ENCODE measurements around the gene EFS.

- TF ChIP-seq POLR2A (IDR thresholded peaks at IDR 0.05) (no peak), POLR2AphosphoS5 (IDR thresholded peaks at IDR 0.05) (no peak)
- TF ChIP-seq, protein P1, sequence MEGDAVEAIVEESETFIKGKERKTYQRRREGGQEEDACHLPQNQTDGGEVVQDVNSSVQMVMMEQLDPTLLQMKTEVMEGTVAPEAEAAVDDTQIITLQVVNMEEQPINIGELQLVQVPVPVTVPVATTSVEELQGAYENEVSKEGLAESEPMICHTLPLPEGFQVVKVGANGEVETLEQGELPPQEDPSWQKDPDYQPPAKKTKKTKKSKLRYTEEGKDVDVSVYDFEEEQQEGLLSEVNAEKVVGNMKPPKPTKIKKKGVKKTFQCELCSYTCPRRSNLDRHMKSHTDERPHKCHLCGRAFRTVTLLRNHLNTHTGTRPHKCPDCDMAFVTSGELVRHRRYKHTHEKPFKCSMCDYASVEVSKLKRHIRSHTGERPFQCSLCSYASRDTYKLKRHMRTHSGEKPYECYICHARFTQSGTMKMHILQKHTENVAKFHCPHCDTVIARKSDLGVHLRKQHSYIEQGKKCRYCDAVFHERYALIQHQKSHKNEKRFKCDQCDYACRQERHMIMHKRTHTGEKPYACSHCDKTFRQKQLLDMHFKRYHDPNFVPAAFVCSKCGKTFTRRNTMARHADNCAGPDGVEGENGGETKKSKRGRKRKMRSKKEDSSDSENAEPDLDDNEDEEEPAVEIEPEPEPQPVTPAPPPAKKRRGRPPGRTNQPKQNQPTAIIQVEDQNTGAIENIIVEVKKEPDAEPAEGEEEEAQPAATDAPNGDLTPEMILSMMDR (IDR thresholded peaks at IDR 0.05), result no peak
Measured at GRCh38 chr14:23361763-23362162, 3.2 kb downstream of the EFS start.

Measured in breast epithelium (tissue), 3 donors.